Measurements from ENCODE around the gene HEPH.
"Not testable (repeated sequence)": the region's sequence is repeated elsewhere in the genome, so short reads cannot be mapped to it uniquely, and the experiment has no call there.

HEPH gene

DNA sequence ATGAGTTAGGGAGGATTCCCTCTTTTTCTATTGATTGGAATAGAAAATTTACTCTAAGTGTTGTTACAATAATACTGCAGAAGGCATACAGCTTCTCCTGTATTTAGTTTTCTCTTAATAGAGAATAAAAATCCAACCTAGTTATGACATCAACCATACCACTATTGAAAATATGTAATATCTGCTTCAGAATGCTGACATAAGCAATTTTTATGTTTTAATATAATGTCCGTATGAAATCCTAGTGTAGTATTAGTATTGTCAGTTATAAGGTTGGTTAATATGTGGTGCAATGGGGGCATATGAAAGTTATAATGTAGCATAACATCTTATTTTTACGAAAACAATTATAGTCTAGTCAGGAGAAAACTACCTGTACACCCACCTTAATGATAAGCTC lies 68.2 kb downstream of the HEPH start:
- no peak for DNase-seq (ENCODE audit: low read depth)

GRCh38 chrX:66233209-66233608 lies 69.2 kb downstream of the HEPH start:
- no peak for DNase-seq (ENCODE audit: low read depth)

DNA sequence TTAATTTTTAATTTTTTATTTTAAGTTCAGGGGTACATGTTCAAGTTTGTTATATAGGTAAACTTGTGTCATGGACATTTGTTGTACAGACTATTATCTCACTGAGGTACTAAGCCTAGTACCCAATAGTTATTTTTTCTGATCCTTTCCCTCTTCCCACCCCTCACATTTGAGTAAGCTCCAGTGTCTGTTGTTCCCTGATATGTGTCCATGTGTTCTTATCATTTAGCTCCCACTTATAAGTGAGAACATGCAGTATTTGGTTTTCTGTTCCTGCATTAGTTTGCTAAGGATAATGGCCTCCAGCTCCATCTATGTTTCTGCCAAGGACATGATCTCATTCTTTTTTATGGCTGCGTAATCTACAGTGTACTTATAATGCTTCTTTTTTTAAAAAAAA lies 69.9 kb downstream of the HEPH start:
- not testable (repeated sequence) for DNase-seq (ENCODE audit: low read depth)

DNA sequence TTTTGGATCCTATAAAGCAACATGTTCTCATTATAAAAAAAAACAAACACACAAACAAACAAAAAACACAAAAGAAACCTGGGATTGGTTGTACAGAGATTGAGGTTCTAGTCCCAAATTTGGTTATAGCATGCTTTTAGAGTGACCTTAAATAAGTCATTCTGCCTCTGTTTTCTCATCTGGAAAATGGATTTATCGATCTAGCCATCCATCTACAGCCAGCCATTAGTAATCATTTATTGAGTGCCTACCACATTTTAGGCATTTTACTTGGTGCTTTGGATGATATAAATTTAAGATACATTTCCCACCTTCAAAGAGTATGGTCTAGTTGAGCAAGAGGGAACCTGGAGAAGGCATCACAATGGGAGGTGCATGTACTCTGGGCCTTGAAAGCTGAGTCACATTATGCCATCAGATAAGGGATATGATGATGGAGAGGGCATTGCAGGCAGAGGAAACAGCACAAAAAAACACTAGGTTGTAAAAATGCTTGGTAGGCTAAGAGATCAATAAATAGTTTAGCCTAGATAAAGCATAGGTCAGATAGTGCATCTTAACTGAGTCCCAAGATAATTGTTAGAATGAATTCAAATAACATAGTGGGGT lies 91.4 kb downstream of the HEPH start:
- no peak for DNase-seq (ENCODE audit: low read depth)

GRCh38 chrX:66262807-66263206 lies 98.8 kb downstream of the HEPH start:
- DNase-seq (ENCODE audit: low read depth): no peak
